HepG2 (cell line): Measurements from ENCODE around the gene USP36. TPM values are rescaled to one million over a fixed set of nuclear protein-coding genes. Genes with fewer than 3 reads are reported as not detected.

Source experiments
- BCL3 ChIP-seq: sonication (generic); formaldehyde crosslinking; IDR thresholded peaks from 2 replicates; pipeline ENCODE4 v1.5.1; 2020; ENCODE audit warnings: mild to moderate bottlenecking, missing genetic modification reagents, moderate library complexity
- CENPX ChIP-seq: sonication (generic); formaldehyde crosslinking; IDR thresholded peaks from 2 replicates; pipeline ENCODE4 v1.9.0; 2021; ENCODE audit warnings: mild to moderate bottlenecking, missing genetic modification reagents, moderate library complexity
- DNMT3B ChIP-seq: conservative IDR thresholded peaks from 2 replicates; pipeline ENCODE4 v1.6.1; 2016; ENCODE audit warnings: missing biosample characterization, control low read depth
- FOXA1 ChIP-seq, 2 experiments: fragments of 450-650 bp in 1 of 2; sonication (generic) in 1 of 2; formaldehyde crosslinking in 1 of 2; IDR thresholded peaks; 2 replicates each; pipeline versions ENCODE4 v1.4.0 to v1.6.1; 2016 to 2020; ENCODE audit warnings: missing genetic modification reagents in 1 of 2
- HNRNPH1 ChIP-seq: fragments of 200-400 bp; formaldehyde crosslinking; optimal IDR thresholded peaks from 2 replicates; pipeline ENCODE3; 2017; ENCODE audit warnings: mild to moderate bottlenecking, low read depth, low read length
- JUNB ChIP-seq: sonication (generic); formaldehyde crosslinking; IDR thresholded peaks from 2 replicates; pipeline ENCODE4 v1.8.0; 2022; ENCODE audit warnings: missing genetic modification reagents, mild to moderate bottlenecking, borderline replicate concordance
- KAT7 ChIP-seq: IDR thresholded peaks from 2 replicates; pipeline ENCODE4 v1.6.1; 2018; ENCODE audit warnings: borderline replicate concordance, missing compliant biosample characterization
- KDM4B ChIP-seq: sonication (generic); formaldehyde crosslinking; IDR thresholded peaks from 2 replicates; pipeline ENCODE4 v1.4.0; 2020; ENCODE audit warnings: missing genetic modification reagents
- KLF9 ChIP-seq: IDR thresholded peaks from 2 replicates; pipeline ENCODE4 v1.6.1; 2016; ENCODE audit warnings: low read depth
- MXD4 ChIP-seq: IDR thresholded peaks from 2 replicates; pipeline ENCODE4 v1.6.1; 2016; ENCODE audit warnings: mild to moderate bottlenecking, missing biosample characterization, missing genetic modification reagents
- RARG ChIP-seq: sonication (generic); formaldehyde crosslinking; IDR thresholded peaks from 2 replicates; pipeline ENCODE4 v1.4.0; 2020; ENCODE audit warnings: low read depth, mild to moderate bottlenecking, missing genetic modification reagents
- SSRP1 ChIP-seq: IDR thresholded peaks from 2 replicates; pipeline ENCODE4 v1.6.1; 2016; ENCODE audit warnings: control low read depth
- STAT5B ChIP-seq: sonication (generic); formaldehyde crosslinking; IDR thresholded peaks from 2 replicates; pipeline ENCODE4 v1.4.0; 2020; ENCODE audit warnings: missing genetic modification reagents
- TEAD3 ChIP-seq: optimal IDR thresholded peaks from 2 replicates; pipeline ENCODE3; 2016; ENCODE audit warnings: borderline replicate concordance
- TFDP1 ChIP-seq: IDR thresholded peaks from 2 replicates; pipeline ENCODE4 v1.6.1; 2016; ENCODE audit warnings: missing compliant biosample characterization, missing genetic modification reagents, borderline replicate concordance
- TGIF2 ChIP-seq: IDR thresholded peaks from 2 replicates; pipeline ENCODE4 v1.6.1; 2016; ENCODE audit warnings: control low read depth, missing compliant biosample characterization
- YEATS2 ChIP-seq: sonication (generic); formaldehyde crosslinking; IDR thresholded peaks from 2 replicates; pipeline ENCODE4 v1.4.0; 2020; ENCODE audit warnings: missing genetic modification reagents, borderline replicate concordance
- ZMAT3 ChIP-seq: sonication (generic); formaldehyde crosslinking; conservative IDR thresholded peaks from 2 replicates; pipeline ENCODE4 v1.7.0; 2021; ENCODE audit warnings: missing genetic modification reagents
- ZNF580 ChIP-seq: IDR thresholded peaks from 2 replicates; pipeline ENCODE4 v1.6.1; 2016; ENCODE audit warnings: low read depth, borderline replicate concordance
- ZNF660 ChIP-seq: sonication (generic); formaldehyde crosslinking; IDR thresholded peaks from 2 replicates; pipeline ENCODE4 v1.5.1; 2020; ENCODE audit warnings: mild to moderate bottlenecking, low read depth, missing genetic modification reagents, borderline replicate concordance
- ZNF782 ChIP-seq: sonication (generic); formaldehyde crosslinking; IDR thresholded peaks from 2 replicates; pipeline ENCODE4 v1.4.0; 2020; ENCODE audit warnings: missing genetic modification reagents, mild to moderate bottlenecking, borderline replicate concordance
- polyA plus RNA-seq, 8 experiments: library from polyadenylated mRNA; depleted of rRNA in 3 of 8; stranded (reverse) in 7 of 8; unstranded in 1 of 8; fragments of >200 nt; fragmentation: Illumina TruSeq in 4 of 8; extraction: Trizol in 4 of 8; gene quantifications; 2 replicates each; pipeline versions ENCODE4 v1.2.1 to v1.2.3, GENCODE V29; 2011 to 2016; ENCODE audit warnings: low read depth in 4 of 8, missing spikeins in 1 of 8, mixed read lengths in 1 of 8; ENCODE audit not compliant: insufficient read depth in 1 of 8
- total RNA-seq, 5 experiments: library from RNA; depleted of rRNA; stranded (reverse); fragments of >200 nt; fragmentation: Illumina TruSeq; extraction: Trizol; gene quantifications; 2 replicates each; pipeline ENCODE4 v1.2.3, GENCODE V29; 2016; ENCODE audit warnings: low read depth in 1 of 5
- TF ChIP-seq, protein P1 (sequence below): sonication (generic); formaldehyde crosslinking; IDR thresholded peaks from 2 replicates; pipeline ENCODE4 v1.4.0; 2020; ENCODE audit warnings: missing genetic modification reagents
- TF ChIP-seq, protein P2 (sequence below): sonication (generic); formaldehyde crosslinking; IDR thresholded peaks from 2 replicates; pipeline ENCODE4 v1.4.0; 2020; ENCODE audit warnings: missing genetic modification reagents; ENCODE audit errors: not compliant biosample characterization

Gene USP36
- total and polyA plus RNA-seq, 2 of the 13 experiments (the other 11 are each of a cell fraction or from before 2014, with no cell fraction given): 29.6 to 45.9 TPM

- no peak for TF ChIP-seq BCL3
- TF ChIP-seq TFDP1 (CRISPR knock-in tag): no peak
- no peak for TF ChIP-seq YEATS2 (CRISPR knock-in tag)
- peak; percentile 62 for TF ChIP-seq TEAD3
- peak; percentile 79 for TF ChIP-seq FOXA1 (IDR thresholded peaks at IDR 0.05)
- TF ChIP-seq FOXA1 (CRISPR knock-in tag; IDR thresholded peaks at IDR 0.05): peak; percentile 75
- TF ChIP-seq RARG (CRISPR knock-in tag): no peak
- TF ChIP-seq KAT7 (CRISPR knock-in tag): no peak
- TF ChIP-seq ZMAT3 (CRISPR knock-in tag): 0 out of 2 replicates have a peak, but pooled peaks have one; percentile 35
- TF ChIP-seq ZNF782: no peak
- TF ChIP-seq JUNB (CRISPR knock-in tag): no peak
- no peak for TF ChIP-seq ZNF660 (CRISPR knock-in tag)
- TF ChIP-seq, protein P1, sequence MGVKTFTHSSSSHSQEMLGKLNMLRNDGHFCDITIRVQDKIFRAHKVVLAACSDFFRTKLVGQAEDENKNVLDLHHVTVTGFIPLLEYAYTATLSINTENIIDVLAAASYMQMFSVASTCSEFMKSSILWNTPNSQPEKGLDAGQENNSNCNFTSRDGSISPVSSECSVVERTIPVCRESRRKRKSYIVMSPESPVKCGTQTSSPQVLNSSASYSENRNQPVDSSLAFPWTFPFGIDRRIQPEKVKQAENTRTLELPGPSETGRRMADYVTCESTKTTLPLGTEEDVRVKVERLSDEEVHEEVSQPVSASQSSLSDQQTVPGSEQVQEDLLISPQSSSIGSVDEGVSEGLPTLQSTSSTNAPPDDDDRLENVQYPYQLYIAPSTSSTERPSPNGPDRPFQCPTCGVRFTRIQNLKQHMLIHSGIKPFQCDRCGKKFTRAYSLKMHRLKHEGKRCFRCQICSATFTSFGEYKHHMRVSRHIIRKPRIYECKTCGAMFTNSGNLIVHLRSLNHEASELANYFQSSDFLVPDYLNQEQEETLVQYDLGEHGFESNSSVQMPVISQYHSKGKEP (CRISPR knock-in tag): no peak
- TF ChIP-seq TGIF2 (CRISPR knock-in tag): no peak
- TF ChIP-seq MXD4 (CRISPR knock-in tag): 0 out of 2 replicates have a peak, but pooled peaks have one; percentile 14
- no peak for TF ChIP-seq DNMT3B (CRISPR knock-in tag)
- TF ChIP-seq STAT5B (CRISPR knock-in tag): no peak
- TF ChIP-seq, protein P2, sequence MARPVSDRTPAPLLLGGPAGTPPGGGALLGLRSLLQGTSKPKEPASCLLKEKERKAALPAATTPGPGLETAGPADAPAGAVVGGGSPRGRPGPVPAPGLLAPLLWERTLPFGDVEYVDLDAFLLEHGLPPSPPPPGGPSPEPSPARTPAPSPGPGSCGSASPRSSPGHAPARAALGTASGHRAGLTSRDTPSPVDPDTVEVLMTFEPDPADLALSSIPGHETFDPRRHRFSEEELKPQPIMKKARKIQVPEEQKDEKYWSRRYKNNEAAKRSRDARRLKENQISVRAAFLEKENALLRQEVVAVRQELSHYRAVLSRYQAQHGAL: no peak
- TF ChIP-seq ZNF580 (CRISPR knock-in tag): no peak; the same call in 1 of the 2 replicates
- TF ChIP-seq KDM4B: 0 out of 2 replicates have a peak, but pooled peaks have one; percentile 34
- TF ChIP-seq HNRNPH1: no peak
- no peak for TF ChIP-seq SSRP1 (CRISPR knock-in tag)
- no peak for TF ChIP-seq KLF9 (CRISPR knock-in tag)
- TF ChIP-seq CENPX (CRISPR knock-in tag): no peak
Observed at GRCh38 chr17:78751447-78752161, 89.0 kb downstream of the USP36 start (continued).
